GM21423 (cell line): ENCODE results near the gene WDR4.
"Not testable (repeated sequence)": the region's sequence is repeated elsewhere in the genome, so short reads cannot be mapped to it uniquely, and the experiment has no call there.

Source experiments
- ATAC-seq: cut with Tn5 transposase; IDR thresholded peaks from one replicate; pipeline ENCODE4 v1.9.1; 2021; ENCODE audit warnings: mild to moderate bottlenecking, moderate library complexity; ENCODE audit not compliant: unreplicated experiment

WDR4 gene

GRCh38 chr21:42820616-42821465 lies 58.5 kb downstream of the WDR4 start:
- ATAC-seq = no peak

- ATAC-seq = no peak
Observed at GRCh38 chr21:42819861-42820615, 59.3 kb downstream of the WDR4 start.

GRCh38 chr21:42818328-42818749 lies 61.0 kb downstream of the WDR4 start:
- ATAC-seq = no peak

GRCh38 chr21:42815217-42815616 lies 64.1 kb downstream of the WDR4 start:
- no peak for ATAC-seq

- not testable (repeated sequence) for ATAC-seq
Observed at GRCh38 chr21:42812528-42813241, 66.7 kb downstream of the WDR4 start.

- ATAC-seq = no peak
Observed at GRCh38 chr21:42811960-42812359, 67.4 kb downstream of the WDR4 start.

- ATAC-seq = no peak
Observed at GRCh38 chr21:42809577-42810475, 69.5 kb downstream of the WDR4 start.

- no peak for ATAC-seq
Observed at GRCh38 chr21:42809171-42809570, 70.2 kb downstream of the WDR4 start.

- ATAC-seq = no peak
Observed at GRCh38 chr21:42807938-42808613, 71.3 kb downstream of the WDR4 start.

GRCh38 chr21:42807293-42807895 lies 71.9 kb downstream of the WDR4 start:
- ATAC-seq = not testable (repeated sequence)

- no peak for ATAC-seq
Observed at GRCh38 chr21:42806509-42807140, 72.7 kb downstream of the WDR4 start.

GRCh38 chr21:42801616-42802015 lies 77.7 kb downstream of the WDR4 start:
- ATAC-seq = not testable (repeated sequence)

GRCh38 chr21:42799948-42800347 lies 79.4 kb downstream of the WDR4 start:
- no peak for ATAC-seq

GRCh38 chr21:42799516-42799915 lies 79.8 kb downstream of the WDR4 start:
- no peak for ATAC-seq
